Upper lobe of left lung (tissue), 6 donors: ENCODE measurements around the gene TMEM269. TPM values are rescaled to one million over a fixed set of nuclear protein-coding genes. Genes with fewer than 3 reads are reported as not detected.

Experiments
- ATAC-seq, 2 donors: fragments of 200-7000 bp; cut with Tn5 transposase; one replicate each; pipeline ENCODE4 v1.9.1; 2022; ENCODE audit warnings: mild to moderate bottlenecking in 2 of 2, moderate library complexity in 2 of 2; ENCODE audit not compliant: low FRiP score in 2 of 2
- DNase-seq, 2 donors: peaks; one replicate each; pipeline ENCODE4 v3.0.0-alpha.2; 2019 to 2020
- H3K27ac ChIP-seq, 4 donors: fragments of 200-600 bp; sonication (generic); one replicate each; pipeline ENCODE4 v1.5.1; 2016 to 2019
- H3K27me3 ChIP-seq, 4 donors: fragments of 200-600 bp; sonication (generic); one replicate each; pipeline ENCODE4 v1.5.1; 2017 to 2019
- H3K36me3 ChIP-seq, 4 donors: fragments of 200-600 bp; sonication (generic); one replicate each; pipeline ENCODE4 v1.5.1; 2016 to 2019
- H3K4me1 ChIP-seq, 4 donors: fragments of 200-600 bp; sonication (generic); one replicate each; pipeline ENCODE4 v1.5.1; 2018 to 2019
- H3K4me3 ChIP-seq, 4 donors: fragments of 200-600 bp; sonication (generic); one replicate each; pipeline ENCODE4 v1.5.1; 2017 to 2019; ENCODE audit warnings: mild to moderate bottlenecking in 2 of 4, moderate library complexity in 1 of 4
- H3K9me3 ChIP-seq, 4 donors: fragments of 200-600 bp; sonication (generic); one replicate each; pipeline ENCODE4 v1.5.1; 2018 to 2019
- EP300 ChIP-seq, 4 donors: sonication (generic); formaldehyde crosslinking; IDR thresholded peaks; one replicate each; pipeline ENCODE4 v1.5.1; 2017; ENCODE audit warnings: antibody characterized with exemption in 4 of 4, control low read depth in 2 of 4
- POLR2A ChIP-seq, 4 donors: fragments of 450-650 bp; IDR thresholded peaks; one replicate each; pipeline ENCODE4 v1.5.1; 2016 to 2017; ENCODE audit warnings: antibody characterized with exemption in 4 of 4, mild to moderate bottlenecking in 2 of 4
- POLR2AphosphoS5 ChIP-seq, 2 donors: sonication (generic); formaldehyde crosslinking; IDR thresholded peaks; one replicate each; pipeline ENCODE4 v1.5.1; 2017; ENCODE audit warnings: antibody characterized with exemption in 2 of 2
- WGBS, 2 donors: methylation state at CpG; one replicate each; pipeline ENCODE4 v1.1.5; 2017 to 2018; 5-methylcytosine and 5-hydroxymethylcytosine counted together
- total RNA-seq, 6 donors: library from RNA; depleted of rRNA in 4 of 6; stranded (reverse); fragments of >200 nt in 4 of 6; gene quantifications; one replicate each; pipeline versions ENCODE4 v1.1.0 to v1.2.1, GENCODE V29; 2016 to 2021
- TF ChIP-seq, protein P1 (sequence below), 6 experiments: fragments of 450-650 bp in 4 of 6; fragments of 200-600 bp in 2 of 6; sonication (generic) in 2 of 6; IDR thresholded peaks; one replicate each; pipeline ENCODE4 v1.5.1; 2016 to 2019; ENCODE audit warnings: antibody characterized with exemption in 6 of 6
- donor health status: DM: no; HTN: no; CAD: no; lungs with moderate emphysema.
- donor health status: DM: no; HTN: yes; CAD: no; lungs with severe emphysema.

TMEM269 gene
- total RNA-seq, 6 donors from 2014 or later: 0.07 to 2.1 (median 0.14) TPM; not detected in 2

DNA sequence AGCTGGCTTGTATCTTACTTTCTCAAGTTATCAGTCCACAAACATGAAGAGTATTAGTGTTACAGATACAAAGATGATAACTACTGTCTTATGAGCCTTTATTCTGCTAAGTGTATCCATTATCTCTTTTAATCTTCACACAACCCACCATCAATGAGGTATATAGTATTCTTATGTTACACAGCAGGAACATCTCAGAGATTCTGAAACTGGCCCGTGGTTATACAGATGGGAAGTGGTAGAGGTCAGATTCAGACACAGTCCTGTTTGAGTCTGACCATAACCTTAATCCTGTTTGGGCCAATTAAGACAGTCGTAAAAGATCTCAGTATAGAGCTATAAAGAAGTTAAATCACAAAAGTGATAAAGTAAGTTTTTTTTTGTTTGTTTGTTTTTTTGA lies 5.1 kb upstream of the TMEM269 start:
- Histone ChIP-seq H3K4me3 (no peak overlapping the region), H3K36me3 (peaks cover 12 to 48% (median 24%) of the 10 kb centered on the region in 4 donors), H3K27me3 (no peaks in the 10 kb centered on the region)

GRCh38 chr1:42780176-42780575 lies 4.6 kb upstream of the TMEM269 start:
- TF ChIP-seq POLR2AphosphoS5 (IDR thresholded peaks at IDR 0.05) (no peak), POLR2A (IDR thresholded peaks at IDR 0.05) (no peak), EP300 (IDR thresholded peaks at IDR 0.05) (no peak)
- TF ChIP-seq, protein P1, sequence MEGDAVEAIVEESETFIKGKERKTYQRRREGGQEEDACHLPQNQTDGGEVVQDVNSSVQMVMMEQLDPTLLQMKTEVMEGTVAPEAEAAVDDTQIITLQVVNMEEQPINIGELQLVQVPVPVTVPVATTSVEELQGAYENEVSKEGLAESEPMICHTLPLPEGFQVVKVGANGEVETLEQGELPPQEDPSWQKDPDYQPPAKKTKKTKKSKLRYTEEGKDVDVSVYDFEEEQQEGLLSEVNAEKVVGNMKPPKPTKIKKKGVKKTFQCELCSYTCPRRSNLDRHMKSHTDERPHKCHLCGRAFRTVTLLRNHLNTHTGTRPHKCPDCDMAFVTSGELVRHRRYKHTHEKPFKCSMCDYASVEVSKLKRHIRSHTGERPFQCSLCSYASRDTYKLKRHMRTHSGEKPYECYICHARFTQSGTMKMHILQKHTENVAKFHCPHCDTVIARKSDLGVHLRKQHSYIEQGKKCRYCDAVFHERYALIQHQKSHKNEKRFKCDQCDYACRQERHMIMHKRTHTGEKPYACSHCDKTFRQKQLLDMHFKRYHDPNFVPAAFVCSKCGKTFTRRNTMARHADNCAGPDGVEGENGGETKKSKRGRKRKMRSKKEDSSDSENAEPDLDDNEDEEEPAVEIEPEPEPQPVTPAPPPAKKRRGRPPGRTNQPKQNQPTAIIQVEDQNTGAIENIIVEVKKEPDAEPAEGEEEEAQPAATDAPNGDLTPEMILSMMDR (IDR thresholded peaks at IDR 0.05): no peak
- no peak for ATAC-seq
- H3K9me3 ChIP-seq: no peaks in the 10 kb centered on the region
- 86 to 95% methylated on average over 1 of the region's 1 CpG for WGBS, 2 donors
- no peaks in the 10 kb centered on the region for H3K27me3 ChIP-seq
- H3K36me3 ChIP-seq: peaks cover 7 to 43% (median 19%) of the 10 kb centered on the region in 4 donors
- H3K27ac ChIP-seq: no peak overlapping the region
- peaks cover 4 to 6% (median 5%) of the 10 kb centered on the region in 4 donors for H3K4me1 ChIP-seq
- H3K4me3 ChIP-seq: no peak overlapping the region
- DNase-seq: no peak

More for the DNA sequence above, 5.1 kb upstream of the TMEM269 start:
- Histone ChIP-seq H3K9me3 (no peaks in the 10 kb centered on the region), H3K27ac (no peak overlapping the region), H3K4me1 (peaks cover 0 to 2% (median under 1%) of the 10 kb centered on the region in 4 donors)
- WGBS, 2 donors: 82 to 85% methylated on average over 2 of the region's 2 CpGs
- ATAC-seq (no peak), DNase-seq (no peak)
- no peak for TF ChIP-seq EP300 (IDR thresholded peaks at IDR 0.05)
- no peak for TF ChIP-seq POLR2AphosphoS5 (IDR thresholded peaks at IDR 0.05)
- no peak for TF ChIP-seq POLR2A (IDR thresholded peaks at IDR 0.05)
- TF ChIP-seq, protein P1 (IDR thresholded peaks at IDR 0.05): no peak

DNA sequence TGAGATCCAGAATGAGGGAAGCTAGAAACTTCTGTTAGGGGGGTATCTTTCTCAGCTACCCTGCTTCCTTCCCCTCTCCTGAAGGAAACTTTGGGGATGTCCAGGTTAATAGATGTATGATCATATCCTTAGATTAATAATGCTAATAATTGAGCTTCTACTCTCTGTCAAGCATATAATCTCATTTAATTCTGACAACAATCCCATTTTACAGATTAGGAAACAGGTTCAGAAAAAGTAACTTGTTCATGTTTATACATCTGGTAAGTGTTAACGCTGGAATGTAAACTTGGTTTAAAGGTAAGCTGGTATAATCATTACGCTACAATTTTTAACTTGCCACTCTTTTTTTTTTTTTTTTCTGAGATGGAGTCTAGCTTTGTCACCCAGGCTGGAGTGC lies 1.7 kb upstream of the TMEM269 start:
- Histone ChIP-seq H3K27ac (no peak overlapping the region), H3K4me3 (no peak overlapping the region), H3K9me3 (no peaks in the 10 kb centered on the region), H3K4me1 (peaks cover 10 to 15% (median 13%) of the 10 kb centered on the region in 4 donors), H3K27me3 (no peaks in the 10 kb centered on the region), H3K36me3 (peaks cover 0 to 17% (median 2%) of the 10 kb centered on the region in 4 donors)
- ATAC-seq (no peak), DNase-seq (no peak)
- TF ChIP-seq, protein P1 (IDR thresholded peaks at IDR 0.05): no peak
- TF ChIP-seq EP300 (IDR thresholded peaks at IDR 0.05) (no peak), POLR2A (IDR thresholded peaks at IDR 0.05) (no peak), POLR2AphosphoS5 (IDR thresholded peaks at IDR 0.05) (no peak)
- WGBS, 2 donors: 95 to 96% methylated on average over 2 of the region's 2 CpGs

DNA sequence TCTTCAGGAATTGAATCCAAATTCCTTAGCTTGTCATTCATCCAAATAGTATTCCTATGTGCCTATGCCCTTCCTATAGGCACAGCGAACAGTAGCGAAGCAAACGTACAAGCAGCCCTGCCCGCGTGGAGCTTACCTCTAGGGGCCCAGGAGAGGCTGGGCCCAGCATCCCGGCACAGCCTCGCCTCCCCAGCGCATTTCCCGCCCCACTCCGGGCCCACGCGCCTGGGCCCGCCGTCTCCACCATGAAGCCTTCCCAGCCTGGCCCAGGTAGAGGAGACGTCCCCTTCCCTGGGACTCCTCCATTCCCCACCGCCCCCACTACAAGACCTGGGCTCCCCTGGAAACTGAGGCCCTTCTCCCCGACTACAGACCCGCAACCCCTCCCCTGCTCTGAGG lies 245 bp upstream of the TMEM269 start:
- Histone ChIP-seq H3K9me3 (no peaks in the 10 kb centered on the region), H3K4me1 (peaks cover 10 to 15% (median 13%) of the 10 kb centered on the region in 4 donors), H3K4me3 (peak overlapping the region in 2 of 4 donors; percentile 49 to 51), H3K36me3 (peaks cover 0 to 8% (median 2%) of the 10 kb centered on the region in 4 donors), H3K27me3 (no peaks in the 10 kb centered on the region), H3K27ac (no peak overlapping the region)
- peak in 1 of 2 donors; percentile 61 for DNase-seq
- no peak for TF ChIP-seq EP300 (IDR thresholded peaks at IDR 0.05)
- TF ChIP-seq, protein P1 (IDR thresholded peaks at IDR 0.05): no peak
- no peak for TF ChIP-seq POLR2A (IDR thresholded peaks at IDR 0.05)
- no peak for TF ChIP-seq POLR2AphosphoS5 (IDR thresholded peaks at IDR 0.05)
- ATAC-seq: peak in 1 of 2 donors; percentile 4
- 92 to 96% methylated on average over 18 of the region's 18 CpGs for WGBS, 2 donors

DNA sequence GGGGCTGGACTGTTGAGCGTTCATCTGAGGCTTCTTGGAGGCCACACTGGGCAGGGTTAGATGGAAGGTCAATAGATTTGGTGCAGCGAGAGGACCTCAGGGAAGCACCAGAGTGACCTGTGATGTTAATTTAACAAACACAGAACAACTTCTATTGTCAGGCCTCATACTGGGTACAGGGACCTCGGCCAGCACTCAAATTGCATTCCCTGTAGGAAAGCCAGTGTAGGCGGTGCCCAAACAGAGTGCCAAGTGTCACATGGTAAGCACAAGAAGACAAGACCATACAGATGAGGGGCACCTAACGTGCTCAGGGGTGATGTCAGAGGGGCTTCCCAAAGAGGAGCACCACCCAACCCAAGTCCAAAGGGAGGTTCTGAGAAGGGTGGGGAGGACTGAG lies 1.3 kb downstream of the TMEM269 start:
- Histone ChIP-seq H3K36me3 (peaks cover 0 to 4% (median 0%) of the 10 kb centered on the region in 4 donors), H3K9me3 (no peaks in the 10 kb centered on the region), H3K27me3 (no peaks in the 10 kb centered on the region), H3K4me1 (peaks cover 10 to 15% (median 13%) of the 10 kb centered on the region in 4 donors), H3K4me3 (no peak overlapping the region), H3K27ac (no peak overlapping the region)
- TF ChIP-seq POLR2AphosphoS5 (IDR thresholded peaks at IDR 0.05) (no peak), POLR2A (IDR thresholded peaks at IDR 0.05) (no peak), EP300 (IDR thresholded peaks at IDR 0.05) (no peak)
- TF ChIP-seq, protein P1 (IDR thresholded peaks at IDR 0.05): no peak
- ATAC-seq: no peak
- DNase-seq: no peak
- 87 to 96% methylated on average over 4 to 5 of the region's 5 CpGs for WGBS, 2 donors
